GM18499 (cell line): ENCODE results near the gene INSYN2B.
"Not testable (repeated sequence)": the region's sequence is repeated elsewhere in the genome, so short reads cannot be mapped to it uniquely, and the experiment has no call there.

ENCODE experiments used
- ATAC-seq: cut with Tn5 transposase; IDR thresholded peaks from one replicate; pipeline ENCODE4 v1.9.1; 2021; ENCODE audit warnings: moderate number of reproducible peaks; ENCODE audit not compliant: insufficient read depth, unreplicated experiment

The INSYN2B gene

GRCh38 chr5:169862391-169862811, 117.9 kb downstream of the INSYN2B start:
- no peak for ATAC-seq

GRCh38 chr5:169861934-169862333, 118.4 kb downstream of the INSYN2B start:
- ATAC-seq: no peak

GRCh38 chr5:169861433-169861832, 118.9 kb downstream of the INSYN2B start:
- ATAC-seq: no peak

GRCh38 chr5:169860585-169860984, 119.7 kb downstream of the INSYN2B start:
- ATAC-seq: no peak

- no peak for ATAC-seq
Observed at GRCh38 chr5:169856571-169856970, 123.7 kb downstream of the INSYN2B start.

GRCh38 chr5:169851321-169851850, 128.9 kb downstream of the INSYN2B start:
- ATAC-seq: no peak

GRCh38 chr5:169850409-169850808, 129.9 kb downstream of the INSYN2B start:
- no peak for ATAC-seq

- no peak for ATAC-seq
Observed at GRCh38 chr5:169848792-169849191, 131.5 kb downstream of the INSYN2B start.

GRCh38 chr5:169848271-169848670, 132.0 kb downstream of the INSYN2B start:
- ATAC-seq: no peak

- ATAC-seq: no peak
Observed at GRCh38 chr5:169847519-169847918, 132.8 kb downstream of the INSYN2B start.

GRCh38 chr5:169842699-169843098, 137.6 kb downstream of the INSYN2B start:
- ATAC-seq: no peak

- no peak for ATAC-seq
Observed at GRCh38 chr5:169840405-169840804, 139.9 kb downstream of the INSYN2B start.

GRCh38 chr5:169838688-169839087, 141.6 kb downstream of the INSYN2B start:
- no peak for ATAC-seq

GRCh38 chr5:169837686-169838085, 142.6 kb downstream of the INSYN2B start:
- no peak for ATAC-seq

- ATAC-seq: no peak
Observed at GRCh38 chr5:169836835-169837536, 143.3 kb downstream of the INSYN2B start.

- ATAC-seq: not testable (repeated sequence)
Observed at GRCh38 chr5:169834540-169834939, 145.8 kb downstream of the INSYN2B start.

GRCh38 chr5:169833681-169834292, 146.5 kb downstream of the INSYN2B start:
- not testable (repeated sequence) for ATAC-seq

GRCh38 chr5:169832845-169833244, 147.4 kb downstream of the INSYN2B start:
- ATAC-seq: no peak

GRCh38 chr5:169832304-169832703, 148.0 kb downstream of the INSYN2B start:
- no peak for ATAC-seq

- ATAC-seq: no peak
Observed at GRCh38 chr5:169831331-169831730, 149.0 kb downstream of the INSYN2B start.

GRCh38 chr5:169828385-169828784, 151.9 kb downstream of the INSYN2B start:
- ATAC-seq: peak; percentile 59

- ATAC-seq: no peak
Observed at GRCh38 chr5:169827769-169828168, 152.5 kb downstream of the INSYN2B start.
